ENCODE data around the gene STYX.
A peak's percentile ranks its signal among the peaks of the same experiment; 100 is the strongest.

STYX gene

DNA sequence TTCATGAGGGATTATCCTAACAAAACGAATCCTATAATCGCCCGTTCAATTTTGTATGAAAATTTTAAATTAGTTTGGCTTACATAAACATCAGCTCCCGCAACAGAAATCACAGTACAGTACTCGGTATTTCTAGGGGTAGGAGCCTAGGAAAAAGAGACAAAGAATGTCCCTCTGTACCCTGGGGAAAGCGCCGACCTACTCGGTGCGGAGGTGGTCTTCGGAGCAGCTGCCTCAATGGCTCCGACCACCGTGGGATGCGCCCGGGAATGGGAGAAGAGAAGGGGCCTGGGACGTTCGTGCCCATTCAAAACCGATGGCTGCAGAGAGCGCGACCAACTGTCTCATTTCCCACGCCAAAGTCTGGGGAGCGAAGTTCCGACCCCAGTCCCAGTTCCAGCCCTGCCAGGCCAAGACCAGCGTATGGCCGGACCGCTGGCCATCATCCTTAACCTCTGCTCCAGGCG, 60.8 kb downstream of the STYX start:
- TF ChIP-seq, protein P1, sequence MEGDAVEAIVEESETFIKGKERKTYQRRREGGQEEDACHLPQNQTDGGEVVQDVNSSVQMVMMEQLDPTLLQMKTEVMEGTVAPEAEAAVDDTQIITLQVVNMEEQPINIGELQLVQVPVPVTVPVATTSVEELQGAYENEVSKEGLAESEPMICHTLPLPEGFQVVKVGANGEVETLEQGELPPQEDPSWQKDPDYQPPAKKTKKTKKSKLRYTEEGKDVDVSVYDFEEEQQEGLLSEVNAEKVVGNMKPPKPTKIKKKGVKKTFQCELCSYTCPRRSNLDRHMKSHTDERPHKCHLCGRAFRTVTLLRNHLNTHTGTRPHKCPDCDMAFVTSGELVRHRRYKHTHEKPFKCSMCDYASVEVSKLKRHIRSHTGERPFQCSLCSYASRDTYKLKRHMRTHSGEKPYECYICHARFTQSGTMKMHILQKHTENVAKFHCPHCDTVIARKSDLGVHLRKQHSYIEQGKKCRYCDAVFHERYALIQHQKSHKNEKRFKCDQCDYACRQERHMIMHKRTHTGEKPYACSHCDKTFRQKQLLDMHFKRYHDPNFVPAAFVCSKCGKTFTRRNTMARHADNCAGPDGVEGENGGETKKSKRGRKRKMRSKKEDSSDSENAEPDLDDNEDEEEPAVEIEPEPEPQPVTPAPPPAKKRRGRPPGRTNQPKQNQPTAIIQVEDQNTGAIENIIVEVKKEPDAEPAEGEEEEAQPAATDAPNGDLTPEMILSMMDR (conservative IDR thresholded peaks at IDR 0.05; ENCODE audit: low read length), result no peak
- peak overlapping the region; percentile 87 for H3K4me3 ChIP-seq (ENCODE audit: low read length)
- no peak for DNase-seq (ENCODE audit: low read depth)

DNA sequence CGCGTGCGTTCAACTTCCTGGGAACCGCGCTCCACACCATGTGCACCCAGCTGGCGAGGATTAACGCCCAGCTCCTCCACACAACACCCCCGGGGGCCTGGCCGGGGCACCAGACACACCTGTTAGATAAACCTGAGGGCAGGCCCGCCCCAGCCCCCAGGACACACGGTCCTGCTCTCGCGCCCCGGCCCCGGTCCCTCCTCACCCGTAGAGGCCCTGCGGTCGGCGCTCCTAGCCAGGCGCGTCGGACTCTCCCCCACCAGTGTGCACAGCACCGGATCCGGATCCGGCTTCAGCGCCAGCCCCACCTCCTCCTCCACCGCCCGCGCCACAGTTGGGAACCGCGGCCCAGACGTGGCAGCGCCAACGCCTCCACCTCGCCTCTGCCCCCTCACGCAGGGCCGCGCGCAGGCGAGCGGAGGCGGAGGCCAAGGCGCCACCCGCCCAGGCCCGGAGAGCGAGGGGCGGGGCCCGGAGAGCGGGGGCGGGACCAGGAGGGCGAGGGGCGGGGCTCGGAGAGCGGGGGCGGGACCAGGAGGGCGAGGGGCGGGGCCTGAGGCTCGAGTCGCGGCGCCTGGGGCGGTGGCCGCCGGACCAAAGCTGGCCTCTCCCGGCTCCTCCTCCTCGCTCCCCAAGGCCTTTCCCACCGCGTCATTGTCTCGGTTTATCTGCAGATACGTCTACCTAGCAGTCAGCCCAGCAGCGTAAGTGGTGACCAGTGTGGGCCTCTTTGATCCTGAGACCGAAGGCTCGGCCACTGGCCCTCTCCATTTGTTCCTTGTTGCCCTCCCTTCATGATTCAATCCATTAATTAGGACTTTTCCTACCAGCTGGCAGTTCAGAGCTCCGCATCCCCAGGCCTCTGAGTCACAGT, 61.5 kb downstream of the STYX start, which contains the start of gene GNPNAT1:
Gene GNPNAT1, minus strand, starts transcription at position 385 of the 874 bp plus-strand sequence. CDS start 6,957 bp downstream, outside the sequence.
- TF ChIP-seq, protein P1 (conservative IDR thresholded peaks at IDR 0.05; ENCODE audit: low read length), result no peak
- peak; percentile 88 for DNase-seq (ENCODE audit: low read depth)
- peak within 1 kb of the TSS; percentile 87 for H3K4me3 ChIP-seq (ENCODE audit: low read length)

DNA sequence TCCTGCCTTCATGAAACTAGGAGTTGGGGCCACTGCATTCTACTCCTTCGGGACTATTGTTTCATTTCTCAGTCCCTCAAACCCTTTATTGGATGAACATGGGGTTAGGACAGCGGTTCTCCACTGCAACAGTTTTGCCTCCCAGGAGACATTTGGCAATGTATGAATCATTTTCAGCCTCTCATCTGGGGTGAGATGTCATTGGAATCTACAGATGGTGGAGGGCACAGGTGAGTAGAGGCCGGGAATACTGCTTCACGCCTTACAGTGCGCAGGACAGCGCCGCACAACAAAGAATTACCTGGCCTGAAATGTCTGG, 62.1 kb downstream of the STYX start:
- TF ChIP-seq, protein P1 (conservative IDR thresholded peaks at IDR 0.05; ENCODE audit: low read length), result no peak
- no peak for DNase-seq (ENCODE audit: low read depth)
- H3K4me3 ChIP-seq (ENCODE audit: low read length), result peak overlapping the region; percentile 73

DNA sequence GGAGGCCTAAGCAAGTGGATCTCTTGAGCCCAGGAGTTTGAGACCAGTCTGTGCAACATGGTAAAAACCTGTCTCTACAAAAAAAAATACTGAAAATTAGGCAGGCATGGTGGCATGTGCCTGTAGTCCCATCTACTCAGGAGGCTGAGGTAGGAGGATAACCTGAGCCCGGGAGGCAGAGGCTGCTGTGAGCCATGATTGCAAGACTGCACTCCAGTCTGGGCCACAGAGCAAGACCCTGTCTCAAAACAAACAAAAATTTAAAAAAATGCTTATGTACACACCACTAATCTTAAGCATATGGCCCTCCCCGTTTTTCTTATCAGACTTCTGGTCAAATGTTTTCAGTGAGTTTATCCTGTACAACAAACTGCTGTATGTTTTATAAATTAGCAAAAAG, 63.1 kb downstream of the STYX start:
- H3K4me3 ChIP-seq (ENCODE audit: low read length), result no peak overlapping the region
- no peak for DNase-seq (ENCODE audit: low read depth)

DNA sequence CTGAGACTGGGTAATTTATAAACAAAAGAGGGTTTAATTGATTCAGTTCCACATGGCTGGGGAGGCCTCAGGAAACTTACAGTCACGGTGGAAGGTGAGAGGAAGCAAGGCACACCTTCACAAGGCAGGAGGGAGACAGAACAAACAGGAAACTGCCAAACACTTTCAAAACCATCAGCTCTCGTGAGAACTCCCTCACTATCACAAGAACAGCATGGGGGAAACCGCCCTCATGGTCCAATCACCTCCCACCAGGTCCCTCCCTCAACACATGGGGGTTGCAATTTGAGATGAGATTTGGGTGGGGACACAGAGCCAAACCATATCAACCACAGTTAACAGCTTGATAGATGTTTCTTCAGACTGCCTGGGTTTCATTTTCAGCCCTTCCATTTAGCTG, 67.7 kb downstream of the STYX start:
- TF ChIP-seq, protein P1 (conservative IDR thresholded peaks at IDR 0.05; ENCODE audit: low read length), result no peak
- DNase-seq (ENCODE audit: low read depth), result no peak
- H3K4me3 ChIP-seq (ENCODE audit: low read length), result no peak overlapping the region

More for the DNA sequence above, 63.1 kb downstream of the STYX start:
- TF ChIP-seq, protein P1 (conservative IDR thresholded peaks at IDR 0.05; ENCODE audit: low read length), result no peak

DNA sequence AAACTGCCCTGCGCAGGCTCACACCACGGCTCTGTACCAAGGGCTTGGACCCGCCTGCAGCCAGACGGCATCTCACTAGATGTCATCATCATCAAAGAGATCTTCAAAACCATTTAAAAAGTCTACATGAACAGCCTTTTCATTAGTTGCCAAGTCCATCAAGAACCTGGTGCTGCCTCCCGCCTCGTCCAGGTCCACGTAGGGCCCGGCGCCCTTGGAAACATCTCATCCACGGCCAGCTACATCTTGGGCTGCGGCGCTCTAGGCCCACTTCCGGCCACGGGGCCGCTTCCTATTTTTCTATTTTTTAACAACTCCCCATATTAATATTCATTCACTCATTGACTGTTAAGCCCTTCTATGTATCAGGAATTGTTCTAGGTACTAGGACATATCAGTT, 68.9 kb downstream of the STYX start:
- no peak overlapping the region for H3K4me3 ChIP-seq (ENCODE audit: low read length)
- TF ChIP-seq, protein P1 (conservative IDR thresholded peaks at IDR 0.05; ENCODE audit: low read length), result no peak
- no peak for DNase-seq (ENCODE audit: low read depth)

Data from AG10803 (cell line).